ENCODE measurements around the gene TMEM141.

- no peak for TF ChIP-seq SP1 (IDR thresholded peaks at IDR 0.05; ENCODE audit: low read depth, low read length)
- no peak for TF ChIP-seq TCF12 (IDR thresholded peaks at IDR 0.05; ENCODE audit: low read depth, low read length)
These were observed 8.7 kb upstream of the TMEM141 start for GRCh38 chr9:136782452-136782851.
